K562 (cell line): ENCODE results near the gene ASB18. TPM values are rescaled to one million over a fixed set of nuclear protein-coding genes. Genes with fewer than 3 reads are reported as not detected.

Source experiments
- ATAC-seq: fragments of 200-7000 bp; cut with Tn5 transposase; 3 replicates; pipeline ENCODE4 v1.9.1; 2020; ENCODE audit warnings: moderate library complexity
- BruUV-seq: library from RNA; stranded (reverse); fragments of 400-500 nt; replicated peaks from 2 replicates; lab custom pipeline; 2021; lab: Mats Ljungman, UMichigan
- CTCF ChIA-PET: fragments of 300-600 bp; formaldehyde crosslinking; extraction: SDS; loops from one replicate; lab custom pipeline; 2021; ENCODE audit warnings: low intra/inter-chr PET ratio; lab: Yijun Ruan, JAX
- POLR2A ChIA-PET: fragments of 300-600, 350-650 bp; sonication (Branson Sonifier 250); formaldehyde crosslinking; extraction: SDS; loops from one replicate; lab custom pipeline; 2021; ENCODE audit warnings: antibody characterized with exemption, inconsistent platforms; lab: Yijun Ruan, JAX
- DNase-seq, 4 experiments: peaks; one replicate each; pipeline versions ENCODE4 v3.0.0 to v3.0.0-alpha.2; 2011 to 2018; ENCODE audit warnings: low spot score in 3 of 4, mixed read lengths in 3 of 4; ENCODE audit errors: extremely low read depth in 1 of 4
- FAIRE-seq: peaks from 2 replicates; lab custom pipeline; 2011; peaks lifted over from hg19 to GRCh38; lab: Jason Lieb, UNC
- H2AFZ ChIP-seq: 2 replicates; pipeline ENCODE4 v1.6.0; 2011; ENCODE audit warnings: low read depth, low read length, control low read depth, inconsistent platforms
- H3K27ac ChIP-seq: fragments of 200-600 bp; 3 replicates; pipeline ENCODE4 v1.8.0; 2011; ENCODE audit warnings: low read depth, mild to moderate bottlenecking, control low read depth, inconsistent platforms, low read length, moderate library complexity, mixed read lengths; ENCODE audit errors: extremely low read depth
- H3K27me3 ChIP-seq, 2 experiments: fragments of 300-600 bp in 1 of 2; 2 replicates in 1 of 2; 3 replicates in 1 of 2; pipeline versions ENCODE4 v1.6.0 to v1.8.0; 2011; ENCODE audit warnings: inconsistent platforms in 2 of 2, low read length in 2 of 2, mild to moderate bottlenecking in 1 of 2, mixed read lengths in 1 of 2, moderate library complexity in 1 of 2; ENCODE audit not compliant: control insufficient read depth in 2 of 2, insufficient read depth in 2 of 2
- H3K36me3 ChIP-seq: fragments of 300-600 bp; 3 replicates; pipeline ENCODE4 v1.8.0; 2011; ENCODE audit warnings: mild to moderate bottlenecking, low read length, inconsistent platforms; ENCODE audit not compliant: control insufficient read depth, insufficient read depth
- H3K4me1 ChIP-seq, 2 experiments: fragments of 200-600 bp in 1 of 2; replicated peaks in 1 of 2; 2 replicates in 1 of 2; 3 replicates in 1 of 2; pipeline versions ENCODE4 v1.5.1 to v1.8.0; 2011; ENCODE audit warnings: inconsistent platforms in 2 of 2, low read length in 2 of 2, mild to moderate bottlenecking in 1 of 2, mixed read lengths in 1 of 2, moderate library complexity in 1 of 2; ENCODE audit not compliant: control insufficient read depth in 2 of 2, insufficient read depth in 2 of 2
- H3K4me2 ChIP-seq: 2 replicates; pipeline ENCODE4 v1.6.1; 2011; ENCODE audit warnings: low read length, control low read depth, inconsistent platforms, mixed read lengths; ENCODE audit not compliant: insufficient read depth
- H3K4me3 ChIP-seq: fragments of 200-600 bp; sonication (generic), shearing (Covaris generic); 2 replicates; pipeline ENCODE4 v1.5.1; 2016; ENCODE audit warnings: control low read depth, inconsistent platforms
- H3K79me2 ChIP-seq: fragments of 200-600 bp; 3 replicates; pipeline ENCODE4 v1.8.0; 2011; ENCODE audit warnings: low read length, inconsistent platforms; ENCODE audit not compliant: control insufficient read depth, insufficient read depth
- H3K9ac ChIP-seq, 2 experiments: 2 replicates each; pipeline versions ENCODE4 v1.6.0 to v1.6.1; 2011; ENCODE audit warnings: low read depth in 2 of 2, low read length in 2 of 2, control low read depth in 1 of 2, inconsistent platforms in 1 of 2, mild to moderate bottlenecking in 1 of 2, mixed read lengths in 1 of 2; ENCODE audit not compliant: insufficient read depth in 1 of 2
- H3K9me1 ChIP-seq: one replicate; pipeline ENCODE4 v1.6.0; 2011; ENCODE audit warnings: inconsistent platforms, mild to moderate bottlenecking, low read length, moderate library complexity; ENCODE audit not compliant: control insufficient read depth, insufficient read depth
- H3K9me3 ChIP-seq: replicated peaks from 2 replicates; pipeline ENCODE4 v1.5.1; 2011; ENCODE audit warnings: low read depth, low read length, inconsistent platforms; ENCODE audit not compliant: control insufficient read depth, insufficient read depth
- H4K20me1 ChIP-seq: replicated peaks from 2 replicates; pipeline ENCODE4 v1.6.1; 2011; ENCODE audit warnings: low read length, inconsistent platforms, mixed read lengths; ENCODE audit not compliant: control insufficient read depth, insufficient read depth
- AFF4 ChIP-seq: sonication (generic); formaldehyde crosslinking; IDR thresholded peaks from 2 replicates; pipeline ENCODE4 v1.8.0; 2023; ENCODE audit warnings: mild to moderate bottlenecking, missing genetic modification reagents
- FIP1L1 ChIP-seq: fragments of 200-400 bp; formaldehyde crosslinking; IDR thresholded peaks from 2 replicates; pipeline ENCODE4 v1.6.1; 2018; ENCODE audit warnings: mild to moderate bottlenecking, low read depth, low read length; ENCODE audit not compliant: poor library complexity, severe bottlenecking
- HDAC8 ChIP-seq: fragments of 450-650 bp; IDR thresholded peaks from 2 replicates; pipeline ENCODE4 v1.6.1; 2016; ENCODE audit warnings: mild to moderate bottlenecking, missing genetic modification characterization, moderate library complexity, missing compliant biosample characterization
- KLF6 ChIP-seq: fragments of 250-450 bp; sonication (Bioruptor Pico); IDR thresholded peaks from 2 replicates; pipeline ENCODE4 v1.4.0; 2020; ENCODE audit warnings: mild to moderate bottlenecking, moderate library complexity, borderline replicate concordance
- LEF1 ChIP-seq: fragments of 450-650 bp; IDR thresholded peaks from 2 replicates; pipeline ENCODE4 v1.6.1; 2016; ENCODE audit warnings: mild to moderate bottlenecking
- POLR2AphosphoS5 ChIP-seq: IDR thresholded peaks from 2 replicates; pipeline ENCODE4 v1.6.1; 2011; ENCODE audit warnings: mild to moderate bottlenecking, low read depth, low read length, moderate library complexity; ENCODE audit not compliant: control insufficient read depth, insufficient read depth
- TCF7 ChIP-seq: sonication (generic); IDR thresholded peaks from 2 replicates; pipeline ENCODE4 v1.6.1; 2016; ENCODE audit warnings: antibody characterized with exemption, borderline replicate concordance
- TCF7L2 ChIP-seq: fragments of 150-350 bp; IDR thresholded peaks from 2 replicates; pipeline ENCODE4 v1.6.1; 2016; ENCODE audit warnings: low read depth, mild to moderate bottlenecking, low read length, moderate library complexity
- ZNF431 ChIP-seq: sonication (generic); formaldehyde crosslinking; IDR thresholded peaks from 2 replicates; pipeline ENCODE4 v1.8.0; 2022; ENCODE audit warnings: mild to moderate bottlenecking, missing genetic modification reagents
- WGBS: fragments of 100-300 bp; shearing (Covaris generic); methylation state at CpG from one replicate; pipeline ENCODE4 v1.1.6; 2016; ENCODE audit warnings: low coverage, mixed read lengths; ENCODE audit not compliant: insufficient coverage; ENCODE audit errors: missing lambda C conversion rate; 5-methylcytosine and 5-hydroxymethylcytosine counted together
- in situ Hi-C: fragments of 300-500 bp; cut with MboI; formaldehyde crosslinking; loops from 4 replicates; pipeline ENCODE4 v1.15.0; 2018; ENCODE audit warnings: inconsistent platforms, mixed read lengths
- intact Hi-C: fragments of 100-400 bp; cut with micrococcal nuclease; formaldehyde crosslinking; loops from 2 replicates; pipeline ENCODE4 v1.14.2; 2022
- polyA plus RNA-seq, 8 experiments: library from polyadenylated mRNA; depleted of rRNA in 4 of 8; stranded (reverse) in 5 of 8; unstranded in 3 of 8; fragments of >200 nt; fragmentation: Nextera tagmentation in 2 of 8; fragmentation: Illumina TruSeq in 1 of 8; extraction: Ambion mirVana in 2 of 8; extraction: Trizol in 1 of 8; gene quantifications; 2 replicates each; pipeline versions ENCODE4 v1.2.1 to v1.2.3, GENCODE V29; 2011 to 2014; ENCODE audit warnings: inconsistent platforms in 1 of 8, missing spikeins in 1 of 8
- total RNA-seq, 7 experiments: library from RNA; depleted of rRNA in 6 of 7; stranded (reverse); fragments of >200 nt in 6 of 7; fragmentation: Illumina TruSeq in 2 of 7; extraction: Trizol in 2 of 7; gene quantifications; 2 replicates each; pipeline versions ENCODE4 v1.2.1 to v1.2.3, GENCODE V29; 2011 to 2021; ENCODE audit warnings: low replicate concordance in 1 of 7

The ASB18 gene
- total and polyA plus RNA-seq, 9 of the 15 experiments (the other 6 are each of a cell fraction or from before 2014, with no cell fraction given) = not detected

- WGBS = 4% methylated on average over 13 of the region's 13 CpGs
- no peaks in the 10 kb centered on the region for H3K4me1 ChIP-seq
- H3K79me2 ChIP-seq = no peaks in the 10 kb centered on the region
- FAIRE-seq (no peak), DNase-seq (no peak), ATAC-seq (no peak)
- no peak overlapping the region for H2AFZ ChIP-seq
- peaks cover 0 to 21% of the 10 kb centered on the region in 2 experiments; a peak in 3 of 5 replicates for H3K27me3 ChIP-seq
- CTCF ChIA-PET = no interaction called here
- H3K9me1 ChIP-seq = no peaks in the 10 kb centered on the region
- no peak for TF ChIP-seq POLR2AphosphoS5
- no peak for TF ChIP-seq AFF4 (CRISPR knock-in tag)
- TF ChIP-seq LEF1 = no peak
- TF ChIP-seq ZNF431 (CRISPR knock-in tag) = no peak
- no peak for TF ChIP-seq HDAC8 (tag)
- no peak for TF ChIP-seq FIP1L1
- TF ChIP-seq TCF7 = no peak
- TF ChIP-seq KLF6 = no peak
- TF ChIP-seq TCF7L2 = no peak
- H3K4me3 ChIP-seq = no peak overlapping the region
- in situ Hi-C loops (no loop called here), intact Hi-C loops (no loop called here)
- no peaks in the 10 kb centered on the region for H3K9me3 ChIP-seq
- H3K36me3 ChIP-seq = no peaks in the 10 kb centered on the region
- no peak overlapping the region for H3K9ac ChIP-seq
- no peak overlapping the region for H3K27ac ChIP-seq
- H3K4me2 ChIP-seq = no peak overlapping the region
- no peaks in the 10 kb centered on the region for H4K20me1 ChIP-seq
- no TSS peak for BruUV-seq
- POLR2A ChIA-PET = no interaction called here
Observed at GRCh38 chr2:236254674-236255073, 9.5 kb downstream of the ASB18 start.
